WTC11 (cell line): Measurements from ENCODE around the gene GTF2B. TPM values are rescaled to one million over a fixed set of nuclear protein-coding genes. Genes with fewer than 3 reads are reported as not detected.

ENCODE experiments used
- ATAC-seq: fragments of 200-7000 bp; cut with Tn5 transposase; 2 replicates; pipeline ENCODE4 v1.10.0; 2021; ENCODE audit warnings: mild to moderate bottlenecking, moderate library complexity
- CTCF ChIA-PET: fragments of 300-600 bp; sonication (Branson Sonifier 250); formaldehyde crosslinking; loops from one replicate; lab custom pipeline; 2021; ENCODE audit warnings: antibody characterized with exemption; lab: Charles Lee
- POLR2A ChIA-PET: fragments of 350-600 bp; sonication (Branson Sonifier 250); formaldehyde crosslinking; loops from one replicate; lab custom pipeline; 2021; ENCODE audit warnings: antibody characterized with exemption; lab: Charles Lee
- DNase-seq: peaks from one replicate; pipeline ENCODE4 v3.0.0; 2021; ENCODE audit warnings: low spot score
- H3K27ac Mint-ChIP-seq: 2 replicates; pipeline ENCODE4 v1.8.0; 2021; ENCODE audit warnings: mixed read lengths
- H3K27me3 Mint-ChIP-seq: 2 replicates; pipeline ENCODE4 v1.8.0; 2021; ENCODE audit warnings: low read depth, mild to moderate bottlenecking, moderate library complexity, mixed read lengths
- H3K36me3 Mint-ChIP-seq: 2 replicates; pipeline ENCODE4 v1.8.0; 2021; ENCODE audit warnings: mixed read lengths
- H3K4me1 Mint-ChIP-seq: 2 replicates; pipeline ENCODE4 v1.8.0; 2022; ENCODE audit warnings: mixed read lengths
- H3K4me3 Mint-ChIP-seq: 2 replicates; pipeline ENCODE4 v1.8.0; 2021; ENCODE audit warnings: mild to moderate bottlenecking, moderate library complexity, mixed read lengths
- H3K9me3 Mint-ChIP-seq: 2 replicates; pipeline ENCODE4 v1.8.0; 2021; ENCODE audit warnings: mixed read lengths
- ATF3 ChIP-seq: sonication (generic); formaldehyde crosslinking; conservative IDR thresholded peaks from 2 replicates; pipeline ENCODE4 v1.8.1; 2022; ENCODE audit warnings: mild to moderate bottlenecking, missing genetic modification reagents
- E2F5 ChIP-seq: sonication (generic); formaldehyde crosslinking; IDR thresholded peaks from 2 replicates; pipeline ENCODE4 v1.8.1; 2022; ENCODE audit warnings: mild to moderate bottlenecking, moderate library complexity, missing genetic modification reagents
- ELF4 ChIP-seq: sonication (generic); formaldehyde crosslinking; IDR thresholded peaks from 2 replicates; pipeline ENCODE4 v1.8.1; 2022; ENCODE audit warnings: low read depth, mild to moderate bottlenecking, moderate library complexity, missing genetic modification reagents
- FOXK1 ChIP-seq: sonication (generic); formaldehyde crosslinking; IDR thresholded peaks from 2 replicates; pipeline ENCODE4 v1.8.0; 2022; ENCODE audit warnings: mild to moderate bottlenecking, moderate library complexity, missing genetic modification reagents
- FOXP1 ChIP-seq: sonication (generic); formaldehyde crosslinking; IDR thresholded peaks from 2 replicates; pipeline ENCODE4 v1.8.0; 2022; ENCODE audit warnings: missing genetic modification reagents, mild to moderate bottlenecking, moderate library complexity, borderline replicate concordance
- HMGA2 ChIP-seq: fragments of 250-450 bp; sonication (Bioruptor Pico); IDR thresholded peaks from 2 replicates; pipeline ENCODE4 v1.4.0; 2021; ENCODE audit warnings: mild to moderate bottlenecking, moderate library complexity
- JUN ChIP-seq: sonication (generic); formaldehyde crosslinking; IDR thresholded peaks from 2 replicates; pipeline ENCODE4 v1.8.0; 2023; ENCODE audit warnings: mild to moderate bottlenecking, missing genetic modification reagents
- MAX ChIP-seq: sonication (generic); formaldehyde crosslinking; IDR thresholded peaks from 2 replicates; pipeline ENCODE4 v1.8.0; 2022; ENCODE audit warnings: mild to moderate bottlenecking, missing genetic modification reagents
- MYBL2 ChIP-seq: sonication (generic); formaldehyde crosslinking; IDR thresholded peaks from 2 replicates; pipeline ENCODE4 v1.8.1; 2023; ENCODE audit warnings: mild to moderate bottlenecking, moderate library complexity, missing genetic modification reagents
- PRRX2 ChIP-seq: fragments of 250-450 bp; sonication (Bioruptor Pico); IDR thresholded peaks from 2 replicates; pipeline ENCODE4 v1.8.0; 2021; ENCODE audit warnings: mild to moderate bottlenecking
- RORB ChIP-seq: fragments of 250-450 bp; sonication (Bioruptor Pico); IDR thresholded peaks from 2 replicates; pipeline ENCODE4 v1.9.0; 2021; ENCODE audit warnings: mild to moderate bottlenecking
- SOX15 ChIP-seq: fragments of 250-450 bp; sonication (Bioruptor Pico); IDR thresholded peaks from 2 replicates; pipeline ENCODE4 v1.9.0; 2021; ENCODE audit warnings: mild to moderate bottlenecking
- SP1 ChIP-seq: sonication (generic); formaldehyde crosslinking; conservative IDR thresholded peaks from 2 replicates; pipeline ENCODE4 v1.8.1; 2022; ENCODE audit warnings: missing genetic modification reagents
- ZNF121 ChIP-seq: sonication (generic); formaldehyde crosslinking; IDR thresholded peaks from 2 replicates; pipeline ENCODE4 v1.8.0; 2023; ENCODE audit warnings: missing genetic modification reagents
- ZNF138 ChIP-seq: sonication (generic); formaldehyde crosslinking; conservative IDR thresholded peaks from 2 replicates; pipeline ENCODE4 v1.8.1; 2022; ENCODE audit warnings: mild to moderate bottlenecking, moderate library complexity, missing genetic modification reagents
- ZNF219 ChIP-seq: sonication (generic); formaldehyde crosslinking; IDR thresholded peaks from 2 replicates; pipeline ENCODE4 v1.8.0; 2023; ENCODE audit warnings: missing genetic modification reagents, mild to moderate bottlenecking, borderline replicate concordance
- ZNF263 ChIP-seq: sonication (generic); formaldehyde crosslinking; IDR thresholded peaks from 2 replicates; pipeline ENCODE4 v1.8.1; 2022; ENCODE audit warnings: low read depth, mild to moderate bottlenecking, moderate library complexity, missing genetic modification reagents
- ZNF396 ChIP-seq: fragments of 250-450 bp; sonication (Bioruptor Pico); IDR thresholded peaks from 2 replicates; pipeline ENCODE4 v1.8.0; 2021; ENCODE audit warnings: mild to moderate bottlenecking, moderate library complexity, borderline replicate concordance
- ZNF532 ChIP-seq: fragments of 250-450 bp; sonication (Bioruptor Pico); IDR thresholded peaks from 2 replicates; pipeline ENCODE4 v1.9.0; 2021; ENCODE audit warnings: mild to moderate bottlenecking, borderline replicate concordance
- total RNA-seq: library from RNA; stranded (reverse); gene quantifications from 3 replicates; pipeline ENCODE4 v1.2.3, GENCODE V29; 2021
- TF ChIP-seq, protein P1 (sequence below): fragments of 250-450 bp; sonication (Bioruptor Pico); IDR thresholded peaks from 2 replicates; pipeline ENCODE4 v1.9.0; 2021; ENCODE audit warnings: moderate library complexity, mild to moderate bottlenecking, inconsistent platforms, borderline replicate concordance
- TF ChIP-seq, protein P2 (sequence below): fragments of 250-450 bp; sonication (Bioruptor Pico); IDR thresholded peaks from 2 replicates; pipeline ENCODE4 v1.8.0; 2021; ENCODE audit warnings: mild to moderate bottlenecking
- TF ChIP-seq, protein P3 (sequence below): fragments of 250-450 bp; sonication (Bioruptor Pico); conservative IDR thresholded peaks from 2 replicates; pipeline ENCODE4 v1.9.0; 2021; ENCODE audit warnings: mild to moderate bottlenecking

GTF2B gene
- total RNA-seq, 1 experiment from 2014 or later: 14.2 TPM

- Mint-ChIP-seq H3K9me3 (peaks cover 5% of the 10 kb centered on the region; the same call in 1 of the 2 replicates), H3K27ac (no peak overlapping the region), H3K4me1 (peaks cover 14% of the 10 kb centered on the region), H3K4me3 (no peak overlapping the region), H3K27me3 (no peaks in the 10 kb centered on the region), H3K36me3 (peaks cover 17% of the 10 kb centered on the region)
- DNase-seq (no peak), ATAC-seq (no peak)
- CTCF ChIA-PET: interaction anchor here (0.6 kb wide), 1 partner anchor 13 kb away, joined by 3 read pairs; no protein-coding TSS in a partner anchor
- TF ChIP-seq MYBL2 (CRISPR knock-in tag) (no peak), ZNF219 (CRISPR knock-in tag) (no peak), JUN (CRISPR knock-in tag) (no peak), E2F5 (CRISPR knock-in tag) (no peak), ATF3 (CRISPR knock-in tag) (no peak), HMGA2 (CRISPR knock-in tag) (no peak), ELF4 (CRISPR knock-in tag) (no peak), PRRX2 (CRISPR knock-in tag) (no peak), FOXK1 (no peak), SP1 (CRISPR knock-in tag) (no peak), ZNF396 (no peak)
- TF ChIP-seq, protein P1, sequence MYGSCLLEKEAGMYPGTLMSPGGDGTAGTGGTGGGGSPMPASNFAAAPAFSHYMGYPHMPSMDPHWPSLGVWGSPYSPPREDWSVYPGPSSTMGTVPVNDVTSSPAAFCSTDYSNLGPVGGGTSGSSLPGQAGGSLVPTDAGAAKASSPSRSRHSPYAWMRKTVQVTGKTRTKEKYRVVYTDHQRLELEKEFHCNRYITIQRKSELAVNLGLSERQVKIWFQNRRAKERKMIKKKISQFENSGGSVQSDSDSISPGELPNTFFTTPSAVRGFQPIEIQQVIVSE (CRISPR knock-in tag): no peak
- TF ChIP-seq, protein P2, sequence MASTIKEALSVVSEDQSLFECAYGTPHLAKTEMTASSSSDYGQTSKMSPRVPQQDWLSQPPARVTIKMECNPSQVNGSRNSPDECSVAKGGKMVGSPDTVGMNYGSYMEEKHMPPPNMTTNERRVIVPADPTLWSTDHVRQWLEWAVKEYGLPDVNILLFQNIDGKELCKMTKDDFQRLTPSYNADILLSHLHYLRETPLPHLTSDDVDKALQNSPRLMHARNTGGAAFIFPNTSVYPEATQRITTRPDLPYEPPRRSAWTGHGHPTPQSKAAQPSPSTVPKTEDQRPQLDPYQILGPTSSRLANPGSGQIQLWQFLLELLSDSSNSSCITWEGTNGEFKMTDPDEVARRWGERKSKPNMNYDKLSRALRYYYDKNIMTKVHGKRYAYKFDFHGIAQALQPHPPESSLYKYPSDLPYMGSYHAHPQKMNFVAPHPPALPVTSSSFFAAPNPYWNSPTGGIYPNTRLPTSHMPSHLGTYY (CRISPR knock-in tag): no peak
- TF ChIP-seq, protein P3, sequence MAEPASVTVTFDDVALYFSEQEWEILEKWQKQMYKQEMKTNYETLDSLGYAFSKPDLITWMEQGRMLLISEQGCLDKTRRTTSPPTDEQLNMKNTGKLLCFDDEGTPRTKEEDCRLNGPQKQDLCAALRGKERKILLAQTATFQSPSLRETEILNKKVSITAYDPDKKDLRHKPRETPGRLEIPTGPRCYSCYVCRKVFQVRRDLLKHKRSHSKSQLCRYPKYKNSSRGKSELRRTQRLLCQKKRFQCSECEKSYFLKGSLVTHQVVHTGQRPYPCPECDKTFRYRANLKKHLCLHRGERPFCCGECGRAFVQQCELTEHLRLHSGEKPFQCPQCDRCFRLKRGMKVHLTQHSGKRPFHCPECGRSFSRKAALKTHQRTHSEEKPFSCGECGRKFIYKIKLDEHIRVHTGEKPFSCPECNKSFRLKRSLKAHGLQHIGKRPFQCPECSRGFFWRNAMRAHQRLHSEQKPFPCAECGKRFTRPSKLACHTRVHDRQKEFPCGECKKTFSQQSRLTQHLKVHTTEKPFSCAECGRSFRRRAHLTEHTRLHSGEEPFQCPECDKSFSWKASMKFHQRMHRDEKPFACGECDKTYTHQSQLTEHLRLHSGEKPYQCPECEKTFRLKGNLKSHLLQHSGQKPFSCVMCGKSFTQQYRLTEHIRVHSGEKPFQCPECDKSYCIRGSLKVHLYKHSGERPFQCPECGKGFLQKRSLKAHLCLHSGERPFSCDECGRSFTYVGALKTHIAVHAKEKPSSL (CRISPR knock-in tag): no peak
- POLR2A ChIA-PET: no interaction called here
These were observed 2.6 kb downstream of the GTF2B start for GRCh38 chr1:88888750-88889149.

GRCh38 chr1:88885933-88886332 lies 5.4 kb downstream of the GTF2B start:
- H3K9me3 Mint-ChIP-seq: no peaks in the 10 kb centered on the region
- CTCF ChIA-PET: interaction anchor here (1.3 kb wide), 1 partner anchor 150 kb away, joined by 4 read pairs; no protein-coding TSS in a partner anchor

More at GRCh38 chr1:88885933-88886332, 5.4 kb downstream of the GTF2B start:
- H3K4me3 Mint-ChIP-seq: no peak overlapping the region
- no peaks in the 10 kb centered on the region for H3K27me3 Mint-ChIP-seq
- ATAC-seq: no peak
- TF ChIP-seq MAX (CRISPR knock-in tag) (no peak), FOXP1 (no peak), ZNF532 (CRISPR knock-in tag) (no peak), RORB (no peak), ZNF138 (CRISPR knock-in tag) (no peak), ZNF263 (no peak), ZNF121 (CRISPR knock-in tag) (no peak), SOX15 (no peak)
- TF ChIP-seq, protein P3 (CRISPR knock-in tag): no peak
- no peak overlapping the region for H3K27ac Mint-ChIP-seq
- peaks cover 9% of the 10 kb centered on the region for H3K4me1 Mint-ChIP-seq
- no peak for DNase-seq
- H3K36me3 Mint-ChIP-seq: peaks cover 17% of the 10 kb centered on the region
- POLR2A ChIA-PET: no interaction called here
